Prostate gland (tissue), 2 donors: Measurements from ENCODE around the gene VAC14. TPM values are rescaled to one million over a fixed set of nuclear protein-coding genes. Genes with fewer than 3 reads are reported as not detected.

Experiments used
- DNase-seq: peaks from one replicate; pipeline ENCODE4 v3.0.0-alpha.2; 2019; ENCODE audit warnings: low spot score
- H3K27ac ChIP-seq, 2 donors: fragments of 200-600 bp; sonication (generic); 2 replicates each; pipeline ENCODE4 v1.5.1; 2017 to 2019
- H3K27me3 ChIP-seq: fragments of 200-600 bp; sonication (generic); replicated peaks from 2 replicates; pipeline ENCODE4 v1.5.1; 2019; ENCODE audit not compliant: insufficient read depth
- H3K36me3 ChIP-seq, 2 donors: fragments of 200-600 bp; sonication (generic); 1 replicate in 1 of 2; 2 replicates in 1 of 2; pipeline versions ENCODE4 v1.5.1 to v1.8.1; 2017 to 2019
- H3K4me1 ChIP-seq: fragments of 200-600 bp; sonication (generic); replicated peaks from 2 replicates; pipeline ENCODE4 v1.5.1; 2019
- H3K4me3 ChIP-seq, 2 donors: fragments of 200-600 bp; sonication (generic); 2 replicates each; pipeline ENCODE4 v1.5.1; 2017 to 2019
- H3K9me3 ChIP-seq: fragments of 200-600 bp; sonication (generic); 2 replicates; pipeline ENCODE4 v1.5.1; 2017
- POLR2A ChIP-seq: fragments of 450-650 bp; IDR thresholded peaks from one replicate; pipeline ENCODE4 v1.6.1; 2016; ENCODE audit warnings: antibody characterized with exemption, mild to moderate bottlenecking
- POLR2AphosphoS5 ChIP-seq: sonication (generic); formaldehyde crosslinking; IDR thresholded peaks from one replicate; pipeline ENCODE4 v1.6.1; 2017; ENCODE audit warnings: antibody characterized with exemption
- WGBS: methylation state at CpG from one replicate; pipeline ENCODE4 v1.1.5; 2018; 5-methylcytosine and 5-hydroxymethylcytosine counted together
- intact Hi-C: fragments of 100-400 bp; cut with DNase I; formaldehyde crosslinking; loops from one replicate; pipeline ENCODE4 v1.14.2; 2022
- total RNA-seq, 2 donors: library from RNA; depleted of rRNA; stranded (reverse); fragments of >200 nt; gene quantifications; one replicate each; pipeline ENCODE4 v1.1.0, GENCODE V29; 2016
- TF ChIP-seq, protein P1 (sequence below), 4 experiments: fragments of 200-600 bp in 2 of 4; fragments of 450-650 bp in 2 of 4; sonication (generic) in 2 of 4; IDR thresholded peaks; 1 replicate in 3 of 4; 2 replicates in 1 of 4; pipeline ENCODE4 v1.5.1; 2016 to 2019; ENCODE audit warnings: antibody characterized with exemption in 4 of 4, mild to moderate bottlenecking in 2 of 4, moderate library complexity in 2 of 4

VAC14 gene
- total RNA-seq, 2 donors from 2014 or later, result 30.3 to 66.8 TPM

DNA sequence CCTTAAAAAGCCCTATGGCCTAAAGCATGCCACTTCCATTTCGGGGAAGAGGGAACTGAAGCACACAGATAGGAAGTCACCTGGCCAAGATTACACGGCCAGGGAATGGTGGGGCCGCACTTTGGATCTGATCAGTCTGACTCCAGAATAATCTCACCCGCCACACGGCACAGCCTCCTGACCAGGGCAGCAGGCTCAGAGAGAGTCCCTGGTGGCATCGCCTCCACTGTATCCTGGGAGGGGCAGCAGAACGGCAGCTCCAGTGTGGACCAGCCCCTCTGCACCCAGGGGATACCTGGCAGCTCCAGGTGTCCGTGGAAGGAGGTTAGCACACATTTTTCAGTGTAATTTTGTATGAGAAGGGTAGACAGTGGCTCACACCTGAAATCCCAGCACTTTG lies 35.5 kb downstream of the VAC14 start:
- Histone ChIP-seq H3K36me3 (no peaks in the 10 kb centered on the region), H3K27me3 (no peaks in the 10 kb centered on the region), H3K4me1 (no peaks in the 10 kb centered on the region), H3K9me3 (no peaks in the 10 kb centered on the region), H3K27ac (no peak overlapping the region), H3K4me3 (no peak overlapping the region)
- DNase-seq, result no peak
- intact Hi-C loops, result no loop called here
- TF ChIP-seq POLR2A (no peak), POLR2AphosphoS5 (no peak)
- TF ChIP-seq, protein P1, sequence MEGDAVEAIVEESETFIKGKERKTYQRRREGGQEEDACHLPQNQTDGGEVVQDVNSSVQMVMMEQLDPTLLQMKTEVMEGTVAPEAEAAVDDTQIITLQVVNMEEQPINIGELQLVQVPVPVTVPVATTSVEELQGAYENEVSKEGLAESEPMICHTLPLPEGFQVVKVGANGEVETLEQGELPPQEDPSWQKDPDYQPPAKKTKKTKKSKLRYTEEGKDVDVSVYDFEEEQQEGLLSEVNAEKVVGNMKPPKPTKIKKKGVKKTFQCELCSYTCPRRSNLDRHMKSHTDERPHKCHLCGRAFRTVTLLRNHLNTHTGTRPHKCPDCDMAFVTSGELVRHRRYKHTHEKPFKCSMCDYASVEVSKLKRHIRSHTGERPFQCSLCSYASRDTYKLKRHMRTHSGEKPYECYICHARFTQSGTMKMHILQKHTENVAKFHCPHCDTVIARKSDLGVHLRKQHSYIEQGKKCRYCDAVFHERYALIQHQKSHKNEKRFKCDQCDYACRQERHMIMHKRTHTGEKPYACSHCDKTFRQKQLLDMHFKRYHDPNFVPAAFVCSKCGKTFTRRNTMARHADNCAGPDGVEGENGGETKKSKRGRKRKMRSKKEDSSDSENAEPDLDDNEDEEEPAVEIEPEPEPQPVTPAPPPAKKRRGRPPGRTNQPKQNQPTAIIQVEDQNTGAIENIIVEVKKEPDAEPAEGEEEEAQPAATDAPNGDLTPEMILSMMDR (IDR thresholded peaks at IDR 0.05), result no peak
- 95% methylated on average over 8 of the region's 8 CpGs for WGBS

DNA sequence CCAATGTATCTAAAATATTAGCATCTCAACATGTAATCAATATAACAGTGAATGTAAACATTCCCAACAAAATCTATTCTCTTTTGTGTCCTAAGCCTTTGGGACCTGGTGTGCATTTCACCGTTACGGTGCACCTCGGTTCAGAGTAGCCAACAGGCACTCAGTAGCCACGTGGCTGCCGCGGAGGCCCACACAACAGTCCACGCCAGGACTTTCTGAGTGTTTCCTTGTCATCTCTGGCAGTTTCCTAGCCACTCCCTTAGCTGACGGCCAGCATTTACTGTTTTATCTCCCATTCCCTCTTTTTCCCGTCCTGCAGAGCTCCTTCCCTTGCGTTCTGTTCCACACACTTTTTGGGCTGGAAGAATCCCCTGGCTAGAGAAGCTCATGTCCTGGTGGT lies 36.3 kb downstream of the VAC14 start:
- no peak overlapping the region for H3K4me3 ChIP-seq
- H3K9me3 ChIP-seq, result no peaks in the 10 kb centered on the region
- intact Hi-C loops, result no loop called here
- H3K4me1 ChIP-seq, result no peaks in the 10 kb centered on the region
- no peak for DNase-seq
- H3K27ac ChIP-seq, result no peak overlapping the region
- TF ChIP-seq, protein P1 (IDR thresholded peaks at IDR 0.05), result no peak
- TF ChIP-seq POLR2AphosphoS5 (no peak), POLR2A (no peak)
- H3K36me3 ChIP-seq, result no peaks in the 10 kb centered on the region
- no peaks in the 10 kb centered on the region for H3K27me3 ChIP-seq
- WGBS, result 98% methylated on average over 10 of the region's 10 CpGs

DNA sequence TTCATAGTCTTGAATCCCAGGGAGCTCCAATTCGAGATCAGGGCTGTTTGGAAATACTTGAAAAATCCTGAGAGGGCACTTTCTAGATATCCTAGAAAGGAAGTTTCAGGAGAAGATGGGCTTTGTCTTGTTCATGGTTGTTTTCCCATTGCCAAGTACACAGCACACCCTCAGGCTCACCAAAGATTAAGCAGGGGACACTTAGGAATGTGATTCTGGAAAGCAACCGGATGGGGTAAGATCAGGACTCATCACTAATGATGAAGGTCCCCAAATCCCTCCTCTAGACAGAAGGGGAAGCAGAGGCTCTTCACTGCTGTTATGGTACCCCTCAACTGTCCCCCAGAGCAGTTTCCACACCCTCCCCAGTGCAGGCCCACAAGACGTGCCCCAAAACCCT lies 40.7 kb downstream of the VAC14 start:
- no peaks in the 10 kb centered on the region for H3K36me3 ChIP-seq
- intact Hi-C loops, result no loop called here
- no peaks in the 10 kb centered on the region for H3K4me1 ChIP-seq
- H3K4me3 ChIP-seq, result no peak overlapping the region
- 75% methylated on average over 3 of the region's 3 CpGs for WGBS
- H3K9me3 ChIP-seq, result no peaks in the 10 kb centered on the region
- TF ChIP-seq, protein P1 (IDR thresholded peaks at IDR 0.05), result no peak
- TF ChIP-seq POLR2AphosphoS5, result no peak
- no peak for TF ChIP-seq POLR2A
- DNase-seq, result no peak
- H3K27ac ChIP-seq, result no peak overlapping the region
- H3K27me3 ChIP-seq, result no peaks in the 10 kb centered on the region

- intact Hi-C loops, result loop anchor here (5.0 kb wide), 1 partner anchor 82 kb away; no protein-coding TSS in a partner anchor
Measured at GRCh38 chr16:70759666-70760065, 41.3 kb downstream of the VAC14 start.

DNA sequence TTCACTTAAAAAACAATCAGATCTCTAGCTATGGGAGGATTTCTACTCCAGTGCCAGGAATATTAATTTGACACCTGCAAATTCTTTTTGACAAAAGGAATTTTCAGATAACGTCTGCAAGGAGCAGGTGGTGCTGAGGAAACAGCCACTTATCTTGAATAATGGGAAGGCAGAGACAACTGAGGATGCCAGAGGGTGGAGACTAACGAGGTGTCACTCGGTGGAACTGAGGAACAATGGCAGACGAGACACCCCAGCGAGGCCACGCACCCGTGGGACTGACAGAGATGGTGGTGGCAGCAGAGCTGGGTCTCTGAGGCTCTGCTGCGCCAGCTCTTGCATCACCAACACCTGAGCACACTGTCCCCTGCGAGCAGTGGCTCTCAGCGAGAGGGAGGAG lies 42.2 kb downstream of the VAC14 start:
- Histone ChIP-seq H3K4me1 (no peaks in the 10 kb centered on the region), H3K9me3 (no peaks in the 10 kb centered on the region), H3K27me3 (no peaks in the 10 kb centered on the region), H3K4me3 (no peak overlapping the region), H3K36me3 (no peaks in the 10 kb centered on the region), H3K27ac (no peak overlapping the region)
- TF ChIP-seq POLR2AphosphoS5 (no peak), POLR2A (no peak)
- TF ChIP-seq, protein P1 (IDR thresholded peaks at IDR 0.05), result no peak
- 83% methylated on average over 10 of the region's 10 CpGs for WGBS
- no peak for DNase-seq
- intact Hi-C loops, result loop anchor here (5.0 kb wide), 1 partner anchor 81 kb away; no protein-coding TSS in a partner anchor

More at GRCh38 chr16:70759666-70760065, 41.3 kb downstream of the VAC14 start:
- Histone ChIP-seq H3K36me3 (no peaks in the 10 kb centered on the region), H3K4me3 (no peak overlapping the region), H3K27ac (no peak overlapping the region), H3K4me1 (no peaks in the 10 kb centered on the region), H3K27me3 (no peaks in the 10 kb centered on the region), H3K9me3 (no peaks in the 10 kb centered on the region)
- DNase-seq, result no peak
- TF ChIP-seq POLR2AphosphoS5, result no peak
- TF ChIP-seq, protein P1 (IDR thresholded peaks at IDR 0.05), result no peak
- TF ChIP-seq POLR2A, result no peak
- 94% methylated on average over 9 of the region's 9 CpGs for WGBS
